ENCODE data around the gene GTF3A. TPM values are rescaled to one million over a fixed set of nuclear protein-coding genes. Genes with fewer than 3 reads are reported as not detected.

GTF3A gene
- total and polyA plus RNA-seq, 9 of the 15 experiments (the other 6 are each of a cell fraction or from before 2014, with no cell fraction given), result 47.5 to 303 (median 174) TPM

- TF ChIP-seq RAD21 (CRISPR knock-in tag; conservative IDR thresholded peaks at IDR 0.05 in 1 of 2, IDR thresholded peaks at IDR 0.05 in 1 of 2) (peak in 1 of 2 experiments; percentile 7; a peak in 1 of 4 replicates), ZNF696 (CRISPR knock-in tag; conservative IDR thresholded peaks at IDR 0.05) (no peak), MYC (IDR thresholded peaks at IDR 0.05; ENCODE audit: low read depth, low read length) (peak; percentile 60), MYC (CRISPR knock-in tag; IDR thresholded peaks at IDR 0.05; ENCODE audit: borderline replicate concordance, low read depth) (no peak)
These were observed 1.7 kb downstream of the GTF3A start (continued) for GRCh38 chr13:27425918-27426630.

GRCh38 chr13:27427641-27428040 is 3.2 kb downstream of the GTF3A start:
- 13% methylated on average over 2 of the region's 2 CpGs for WGBS (ENCODE audit: insufficient coverage, low coverage, missing lambda C conversion rate)
- Histone ChIP-seq H3K4me3 (peak overlapping the region; percentile 65; the same call in 1 of the 2 replicates), H4K20me1 (replicated peaks; ENCODE audit: control insufficient read depth, insufficient read depth, low read length) (peaks cover 7% of the 10 kb centered on the region; the same call in 1 of the 2 replicates), H3K27ac (ENCODE audit: extremely low read depth, low read depth, low read length) (peak overlapping the region; percentile 85; the same call in 2 of the 3 replicates), H3K27me3 (ENCODE audit: control insufficient read depth in 2 of 2, insufficient read depth in 2 of 2, low read length in 2 of 2) (no peaks in the 10 kb centered on the region), H3K9me3 (replicated peaks; ENCODE audit: control insufficient read depth, insufficient read depth, low read depth, low read length) (no peaks in the 10 kb centered on the region), H3K79me2 (ENCODE audit: control insufficient read depth, insufficient read depth, low read length) (peaks cover 60% of the 10 kb centered on the region), H3K9ac (ENCODE audit: insufficient read depth in 1 of 2, low read depth in 2 of 2, low read length in 2 of 2) (peak overlapping the region in 1 of 2 experiments; percentile 88; a peak in 2 of 4 replicates), H3K36me3 (ENCODE audit: control insufficient read depth, insufficient read depth, low read length) (peaks cover 64% of the 10 kb centered on the region), H2AFZ (ENCODE audit: low read depth, low read length) (no peak overlapping the region), H3K4me2 (ENCODE audit: insufficient read depth, low read length) (peak overlapping the region; percentile 98), H3K4me1 (replicated peaks in 1 of 2; ENCODE audit: control insufficient read depth in 2 of 2, insufficient read depth in 2 of 2, low read length in 2 of 2) (peaks cover 25 to 32% of the 10 kb centered on the region in 2 experiments), H3K9me1 (ENCODE audit: control insufficient read depth, insufficient read depth, low read length) (no peaks in the 10 kb centered on the region)
- no peak for DNase-seq (ENCODE audit: extremely low read depth in 1 of 4, low spot score in 3 of 4)
- CTCF ChIA-PET (ENCODE audit: low intra/inter-chr PET ratio), result no interaction called here
- no peak for FAIRE-seq
- BruUV-seq (replicated peaks), result no TSS peak
- ATAC-seq, result no peak
- intact Hi-C loops (cut with micrococcal nuclease) (no loop called here), in situ Hi-C loops (cut with MboI) (no loop called here)
- POLR2A ChIA-PET, result interaction anchor here (1.0 to 1.6 kb wide), 3 partner anchors 16 to 44 kb away, joined by 3 read pairs; no protein-coding TSS in a partner anchor
- TF ChIP-seq XRCC3 (IDR thresholded peaks at IDR 0.05), result no peak
- no peak for TF ChIP-seq NRF1 (conservative IDR thresholded peaks at IDR 0.05 in 1 of 2, IDR thresholded peaks at IDR 0.05 in 1 of 2)
- no peak for TF ChIP-seq HDAC2 (IDR thresholded peaks at IDR 0.05)
- no peak for TF ChIP-seq THRAP3 (IDR thresholded peaks at IDR 0.05; ENCODE audit: borderline replicate concordance)
- TF ChIP-seq SIRT6 (IDR thresholded peaks at IDR 0.05; ENCODE audit: low read depth, low read length), result no peak
- TF ChIP-seq LCOR (CRISPR knock-in tag; IDR thresholded peaks at IDR 0.05), result no peak
- no peak for TF ChIP-seq PYGO2 (tag; IDR thresholded peaks at IDR 0.05)
- no peak for TF ChIP-seq ZBTB8A (IDR thresholded peaks at IDR 0.05; ENCODE audit: partially characterized antibody)
- no peak for TF ChIP-seq ZMIZ1 (IDR thresholded peaks at IDR 0.05; ENCODE audit: low read depth in 2 of 2, low read length in 2 of 2)
- TF ChIP-seq XRCC5 (IDR thresholded peaks at IDR 0.05; ENCODE audit: low read depth, low read length), result no peak
- no peak for TF ChIP-seq NELFE (IDR thresholded peaks at IDR 0.05; ENCODE audit: insufficient read depth, insufficient read length)
- no peak for TF ChIP-seq CREB3 (tag; conservative IDR thresholded peaks at IDR 0.05; ENCODE audit: low read depth)
- no peak for TF ChIP-seq HNRNPL (IDR thresholded peaks at IDR 0.05; ENCODE audit: low read depth, low read length)

Data from K562 (cell line).